H9 (cell line): ENCODE data around the gene ATG13. TPM values are rescaled to one million over a fixed set of nuclear protein-coding genes. Genes with fewer than 3 reads are reported as not detected.

Experiments
- DNase-seq: peaks from one replicate; pipeline ENCODE4 v3.0.0-alpha.2; 2017
- H2AFZ ChIP-seq: one replicate; pipeline ENCODE4 v1.6.1; 2013; ENCODE audit warnings: mild to moderate bottlenecking, low read length, control low read depth, moderate library complexity
- H2AK5ac ChIP-seq: 2 replicates; pipeline ENCODE4 v1.6.1; 2013; ENCODE audit warnings: low read length, control low read depth, mixed read lengths; ENCODE audit not compliant: insufficient read length
- H2BK120ac ChIP-seq: one replicate; pipeline ENCODE4 v1.6.1; 2013; ENCODE audit warnings: low read depth, mild to moderate bottlenecking, low read length, control low read depth, inconsistent platforms; ENCODE audit not compliant: poor library complexity, severe bottlenecking
- H2BK12ac ChIP-seq: 2 replicates; pipeline ENCODE4 v1.6.1; 2013; ENCODE audit warnings: low read length, control low read depth, mixed read lengths, low read depth; ENCODE audit not compliant: insufficient read length
- H2BK15ac ChIP-seq: 2 replicates; pipeline ENCODE4 v1.6.1; 2013; ENCODE audit warnings: low read depth, low read length, control low read depth
- H2BK20ac ChIP-seq: one replicate; pipeline ENCODE4 v1.6.1; 2013; ENCODE audit warnings: low read depth, mild to moderate bottlenecking, low read length, control low read depth, inconsistent platforms; ENCODE audit not compliant: poor library complexity, severe bottlenecking
- H2BK5ac ChIP-seq: 2 replicates; pipeline ENCODE4 v1.6.1; 2013; ENCODE audit warnings: low read length, control low read depth, mixed read lengths; ENCODE audit not compliant: insufficient read length
- H3K14ac ChIP-seq: 2 replicates; pipeline ENCODE4 v1.6.1; 2013; ENCODE audit warnings: low read length, control low read depth; ENCODE audit not compliant: insufficient read depth
- H3K18ac ChIP-seq: 2 replicates; pipeline ENCODE4 v1.6.1; 2013; ENCODE audit warnings: low read depth, mild to moderate bottlenecking, mixed read lengths, low read length, control low read depth; ENCODE audit not compliant: insufficient read length
- H3K23ac ChIP-seq: 2 replicates; pipeline ENCODE4 v1.6.1; 2013; ENCODE audit warnings: low read length, control low read depth, mixed read lengths, low read depth; ENCODE audit not compliant: insufficient read length
- H3K23me2 ChIP-seq: 2 replicates; pipeline ENCODE4 v1.6.1; 2013; ENCODE audit warnings: low read depth, mild to moderate bottlenecking, mixed read lengths, low read length, control low read depth; ENCODE audit not compliant: insufficient read length, poor library complexity, severe bottlenecking
- H3K27ac ChIP-seq: 2 replicates; pipeline ENCODE4 v1.5.1; 2013; ENCODE audit warnings: low read length, control low read depth, mixed read lengths, low read depth; ENCODE audit not compliant: insufficient read length
- H3K27me3 ChIP-seq: 2 replicates; pipeline ENCODE4 v1.6.1; 2013; ENCODE audit warnings: low read length, control low read depth, inconsistent platforms; ENCODE audit not compliant: insufficient read depth
- H3K4ac ChIP-seq: 2 replicates; pipeline ENCODE4 v1.6.1; 2013; ENCODE audit warnings: low read depth, mild to moderate bottlenecking, control low read depth, inconsistent platforms, low read length, moderate library complexity
- H3K4me1 ChIP-seq: 2 replicates; pipeline ENCODE4 v1.6.1; 2013; ENCODE audit warnings: low read length, control low read depth, inconsistent platforms; ENCODE audit not compliant: insufficient read depth
- H3K4me2 ChIP-seq: 2 replicates; pipeline ENCODE4 v1.6.1; 2013; ENCODE audit warnings: low read length, control low read depth, mixed read lengths; ENCODE audit not compliant: insufficient read length, insufficient read depth
- H3K56ac ChIP-seq: 2 replicates; pipeline ENCODE4 v1.6.1; 2013; ENCODE audit warnings: low read depth, mild to moderate bottlenecking, mixed read lengths, low read length, control low read depth; ENCODE audit not compliant: insufficient read length
- H3K79me1 ChIP-seq: 2 replicates; pipeline ENCODE4 v1.6.1; 2013; ENCODE audit warnings: low read depth, mild to moderate bottlenecking, moderate library complexity, low read length, control low read depth, inconsistent platforms; ENCODE audit not compliant: insufficient read depth, poor library complexity, severe bottlenecking
- H3K79me2 ChIP-seq: 2 replicates; pipeline ENCODE4 v1.6.1; 2013; ENCODE audit warnings: low read length, control low read depth, inconsistent platforms; ENCODE audit not compliant: insufficient read depth
- H3K9ac ChIP-seq: 2 replicates; pipeline ENCODE4 v1.6.1; 2013; ENCODE audit warnings: low read length, control low read depth, mixed read lengths; ENCODE audit not compliant: insufficient read length; ENCODE audit errors: extremely low read depth
- H3K9me3 ChIP-seq: one replicate; pipeline ENCODE4 v1.6.1; 2013; ENCODE audit warnings: low read depth, low read length, inconsistent platforms; ENCODE audit not compliant: control insufficient read depth
- H3T11ph ChIP-seq: one replicate; pipeline ENCODE4 v1.6.1; 2013; ENCODE audit warnings: mild to moderate bottlenecking, low read length, control low read depth, inconsistent platforms
- H4K20me1 ChIP-seq: one replicate; pipeline ENCODE4 v1.6.1; 2013; ENCODE audit not compliant: control insufficient read depth, insufficient read length, insufficient read depth
- H4K5ac ChIP-seq: 2 replicates; pipeline ENCODE4 v1.6.1; 2013; ENCODE audit warnings: low read depth, mild to moderate bottlenecking, mixed read lengths, low read length, control low read depth; ENCODE audit not compliant: insufficient read length
- H4K8ac ChIP-seq: replicated peaks from 2 replicates; pipeline ENCODE4 v1.6.1; 2013; ENCODE audit warnings: low read length, control low read depth, mixed read lengths, low read depth; ENCODE audit not compliant: insufficient read length
- H4K91ac ChIP-seq: 2 replicates; pipeline ENCODE4 v1.6.1; 2013; ENCODE audit warnings: low read depth, mild to moderate bottlenecking, moderate library complexity, mixed read lengths, low read length, control low read depth; ENCODE audit not compliant: insufficient read length
- H3K27ac Mint-ChIP-seq, 3 experiments: 2 replicates in 2 of 3; 3 replicates in 1 of 3; pipeline ENCODE4 v1.8.0; 2020 to 2021; ENCODE audit warnings: mixed read lengths in 3 of 3, mild to moderate bottlenecking in 1 of 3, moderate library complexity in 1 of 3
- H3K27me3 Mint-ChIP-seq: 2 replicates; pipeline ENCODE4 v1.8.0; 2021; ENCODE audit warnings: low read depth, mild to moderate bottlenecking, moderate library complexity, mixed read lengths
- H3K36me3 Mint-ChIP-seq, 3 experiments: 2 replicates in 2 of 3; 3 replicates in 1 of 3; pipeline ENCODE4 v1.8.0; 2020 to 2021; ENCODE audit warnings: low read depth in 3 of 3, mixed read lengths in 3 of 3; ENCODE audit not compliant: insufficient read depth in 1 of 3
- H3K4me1 Mint-ChIP-seq, 2 experiments: 2 replicates each; pipeline ENCODE4 v1.8.0; 2020; ENCODE audit warnings: mixed read lengths in 2 of 2
- H3K4me3 Mint-ChIP-seq, 2 experiments: 2 replicates in 1 of 2; 3 replicates in 1 of 2; pipeline ENCODE4 v1.8.0; 2020 to 2021; ENCODE audit warnings: mild to moderate bottlenecking in 2 of 2, mixed read lengths in 2 of 2, moderate library complexity in 1 of 2
- H3K9me3 Mint-ChIP-seq, 2 experiments: 2 replicates in 1 of 2; 3 replicates in 1 of 2; pipeline ENCODE4 v1.8.0; 2020; ENCODE audit warnings: mild to moderate bottlenecking in 2 of 2, mixed read lengths in 2 of 2, moderate library complexity in 1 of 2
- CTCF ChIP-seq: fragments of 200-600 bp; sonication (generic); conservative IDR thresholded peaks from 3 replicates; pipeline ENCODE4 v1.8.0; 2021; ENCODE audit warnings: antibody characterized with exemption, mild to moderate bottlenecking
- WGBS: extraction: QIAGEN DNeasy Blood & Tissue Kit; methylation state at CpG from one replicate; pipeline ENCODE4 v1.1.7; 2013; ENCODE audit warnings: missing lambda C conversion rate, low lambda C conversion rate, mixed read lengths; ENCODE audit not compliant: insufficient read length; ENCODE audit errors: extremely low coverage; 5-methylcytosine and 5-hydroxymethylcytosine counted together
- total RNA-seq: library from RNA; stranded (reverse); gene quantifications from 2 replicates; pipeline ENCODE4 v1.2.1, GENCODE V29; 2021

ATG13 gene
- total RNA-seq, 1 experiment from 2014 or later: 79.1 TPM

- Histone ChIP-seq H3T11ph (no peak within 1 kb of the TSS), H3K18ac (peak within 1 kb of the TSS; percentile 96), H3K4ac (no peak within 1 kb of the TSS), H3K27me3 (no peaks in the 10 kb centered on the region), H3K27ac (peak within 1 kb of the TSS; percentile 72), H3K4me1 (no peaks in the 10 kb centered on the region), H2BK5ac (peak within 1 kb of the TSS; percentile 91), H2AK5ac (no peak within 1 kb of the TSS), H3K4me2 (peak within 1 kb of the TSS; percentile 95), H3K9me3 (no peaks in the 10 kb centered on the region), H3K14ac (peak within 1 kb of the TSS; percentile 94), H3K23me2 (peaks cover 3% of the 10 kb centered on the region), H2BK15ac (no peak within 1 kb of the TSS), H3K23ac (no peak within 1 kb of the TSS), H3K9ac (peak within 1 kb of the TSS; percentile 96), H2BK20ac (no peak within 1 kb of the TSS), H2BK12ac (no peak within 1 kb of the TSS), H2BK120ac (no peak within 1 kb of the TSS), H3K79me2 (peaks cover 6% of the 10 kb centered on the region; the same call in 1 of the 2 replicates), H3K56ac (no peak within 1 kb of the TSS), H4K20me1 (no peaks in the 10 kb centered on the region), H4K91ac (no peak within 1 kb of the TSS), H4K8ac (no peak within 1 kb of the TSS), H2AFZ (peak within 1 kb of the TSS; percentile 93), H3K79me1 (no peaks in the 10 kb centered on the region), H4K5ac (peak within 1 kb of the TSS; percentile 84)
- no CpG with 5 or more reads among the region's 44 CpGs for WGBS
- Mint-ChIP-seq H3K27me3 (no peaks in the 10 kb centered on the region), H3K9me3 (no peaks in the 10 kb centered on the region), H3K27ac (peak within 1 kb of the TSS; percentile 100), H3K4me3 (peak within 1 kb of the TSS; percentile 98 to 99), H3K36me3 (peaks cover 18 to 44% (median 39%) of the 10 kb centered on the region in 3 experiments; a peak in 6 of 7 replicates), H3K4me1 (peaks cover 15 to 20% of the 10 kb centered on the region in 2 experiments)
- no peak for TF ChIP-seq CTCF
- DNase-seq: peak; percentile 99
These were observed 83.1 kb downstream of the ATG13 start, which contains the start of the genes ARHGAP1 and ZNF408 for GRCh38 chr11:46700241-46701077. ARHGAP1 (minus strand) TSS chr11:46700619; CDS start chr11:46696107, 4,512 bp downstream. ZNF408 (plus strand) TSS chr11:46701031; CDS start chr11:46701048, 17 bp downstream.
